GM10847 (cell line): ENCODE data around the gene BTBD9.

ENCODE experiments used
- POLR2A ChIP-seq: IDR thresholded peaks from 2 replicates; pipeline ENCODE4 v1.6.1; 2011; ENCODE audit not compliant: insufficient read length; ENCODE audit errors: extremely low read depth

The BTBD9 gene

DNA sequence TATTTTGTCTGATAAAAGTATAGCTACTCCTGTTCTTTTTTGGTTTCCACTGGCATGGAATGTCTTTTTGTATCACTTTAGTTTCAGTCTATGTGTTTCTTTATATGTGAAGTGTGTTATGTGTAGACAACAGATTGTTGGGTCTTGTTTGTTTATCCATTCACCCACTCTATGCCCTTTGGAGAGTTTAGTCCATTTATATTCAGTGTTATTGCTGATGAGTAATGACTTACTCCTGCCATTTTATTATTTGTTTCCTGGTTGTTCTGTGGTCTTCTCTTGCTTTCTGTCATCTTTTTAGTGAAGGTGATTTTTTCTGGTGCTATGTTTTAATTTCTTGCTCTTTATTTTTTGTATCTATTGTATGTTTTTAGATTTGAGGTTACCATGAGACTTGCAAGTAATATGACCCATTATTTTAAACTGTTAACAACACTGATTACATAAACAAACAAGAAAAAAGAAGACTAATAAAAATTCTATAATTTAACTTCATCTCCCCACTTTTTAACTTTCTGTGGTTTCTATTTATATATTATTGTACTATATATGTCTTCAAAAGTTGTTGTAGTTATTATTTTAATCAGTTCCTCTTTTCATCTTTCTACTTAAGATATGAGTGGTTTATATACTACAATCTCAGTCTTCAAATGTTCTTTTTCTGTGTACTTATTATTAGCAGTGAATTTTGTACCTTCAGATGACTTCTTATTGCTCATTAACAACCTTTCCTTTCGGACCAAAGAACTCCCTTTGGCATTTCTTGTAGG, 323.4 kb downstream of the BTBD9 start:
- no peak for TF ChIP-seq POLR2A

DNA sequence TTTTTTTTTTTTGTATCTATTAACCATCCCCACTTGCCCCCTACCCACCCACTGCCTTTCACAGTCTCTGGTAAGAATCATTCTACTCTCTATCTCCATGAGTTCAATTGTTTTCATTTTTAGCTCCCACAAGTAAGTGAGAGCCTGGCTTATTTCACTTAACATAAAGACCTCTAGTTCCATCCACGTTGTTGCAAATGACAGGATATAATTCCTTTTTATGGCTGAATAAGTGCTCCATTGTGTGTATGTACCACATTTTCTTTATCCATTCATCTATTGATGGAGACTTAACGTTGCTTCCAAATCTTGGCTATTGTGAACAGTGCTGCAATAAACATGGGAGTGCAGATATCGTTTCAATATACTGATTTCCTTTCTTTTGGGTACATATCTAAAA, 328.5 kb downstream of the BTBD9 start:
- TF ChIP-seq POLR2A: no peak

DNA sequence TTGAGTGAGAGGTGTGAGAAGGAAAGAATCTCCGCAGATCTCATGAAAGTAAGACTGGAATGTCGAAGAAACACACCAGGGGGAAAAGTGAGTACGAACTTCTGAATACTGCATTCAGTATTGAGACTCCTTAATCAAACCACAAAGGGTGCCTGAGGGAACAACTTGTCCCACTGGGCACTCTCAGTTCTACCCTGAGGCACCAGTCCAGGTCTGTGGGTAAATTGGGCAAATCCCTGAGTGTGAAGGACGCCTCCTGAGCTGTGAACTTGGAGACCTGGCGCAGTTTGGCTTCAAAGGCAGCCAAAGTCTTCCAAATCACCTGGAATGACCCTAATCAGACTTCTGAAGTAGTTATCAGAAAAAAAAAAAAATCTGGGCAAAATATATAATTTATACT, 329.7 kb downstream of the BTBD9 start:
- TF ChIP-seq POLR2A: no peak

DNA sequence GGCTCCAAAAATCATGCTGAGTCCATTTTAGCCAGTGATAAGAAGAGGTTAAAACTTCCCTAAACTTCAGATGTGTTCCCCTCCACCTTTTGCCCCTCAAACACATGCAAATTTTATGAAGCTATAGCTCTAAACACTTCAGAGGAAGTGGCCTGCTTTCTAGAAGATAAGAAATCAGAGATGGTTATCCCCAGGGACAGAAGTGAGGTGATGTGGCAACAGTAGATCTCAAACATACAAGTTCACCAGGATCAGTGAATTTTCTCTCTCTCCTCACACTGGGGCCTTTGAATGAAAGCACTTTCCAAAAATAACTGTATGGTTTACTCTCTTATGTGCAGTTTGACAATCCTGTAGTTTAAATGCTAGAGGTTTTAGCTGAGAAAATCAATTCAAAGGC, 332.0 kb downstream of the BTBD9 start:
- TF ChIP-seq POLR2A: no peak

DNA sequence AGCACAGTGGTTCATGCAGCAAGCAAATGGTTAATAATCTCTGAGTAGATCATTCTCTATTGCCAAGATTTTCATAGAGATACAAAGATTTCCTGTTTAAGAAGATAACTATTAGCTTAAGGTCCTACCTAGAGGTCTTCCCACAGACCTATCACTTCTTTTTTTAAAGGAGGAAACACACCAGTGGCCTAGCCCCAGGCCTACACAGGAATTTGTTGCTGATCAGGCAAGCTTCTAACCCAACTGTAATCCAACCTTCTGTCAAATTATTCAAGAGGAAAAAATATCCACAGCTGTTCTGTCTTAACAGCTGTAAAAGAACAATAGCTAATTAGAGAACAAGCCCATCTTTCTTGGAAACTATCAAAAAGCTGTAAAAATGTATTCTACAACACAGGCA, 332.8 kb downstream of the BTBD9 start:
- no peak for TF ChIP-seq POLR2A

DNA sequence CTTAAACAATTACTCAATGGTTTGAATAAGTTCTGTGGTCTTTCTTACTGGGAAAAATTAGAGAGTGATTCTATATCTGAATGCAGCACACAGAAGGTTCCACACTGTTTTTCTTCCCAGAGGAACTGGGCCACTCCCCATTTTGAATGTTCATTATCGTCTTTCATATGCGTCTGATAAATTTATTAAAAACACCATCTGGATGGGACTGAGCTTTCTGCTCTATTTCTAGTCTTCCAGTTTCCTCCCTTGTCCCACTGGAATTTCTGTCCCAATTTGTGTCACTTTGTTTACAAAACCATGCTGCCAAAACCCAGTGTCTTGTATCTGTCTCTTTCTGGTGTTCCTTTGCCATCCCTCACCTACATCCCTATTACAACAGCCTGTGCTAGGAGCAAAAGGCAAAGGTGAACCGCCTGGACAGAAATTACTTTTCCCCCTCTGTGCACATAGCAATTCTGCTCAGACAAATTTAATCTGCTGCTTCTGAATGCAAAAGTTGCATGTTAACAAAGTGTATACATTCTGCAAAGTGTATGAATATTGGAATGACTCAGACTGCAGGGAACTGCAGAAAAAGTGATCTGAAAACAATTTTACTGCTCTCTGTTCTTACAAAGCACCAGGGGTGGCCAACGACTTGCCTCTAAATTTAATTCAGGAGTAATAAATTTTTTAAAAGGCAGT, 333.6 kb downstream of the BTBD9 start:
- TF ChIP-seq POLR2A: no peak

DNA sequence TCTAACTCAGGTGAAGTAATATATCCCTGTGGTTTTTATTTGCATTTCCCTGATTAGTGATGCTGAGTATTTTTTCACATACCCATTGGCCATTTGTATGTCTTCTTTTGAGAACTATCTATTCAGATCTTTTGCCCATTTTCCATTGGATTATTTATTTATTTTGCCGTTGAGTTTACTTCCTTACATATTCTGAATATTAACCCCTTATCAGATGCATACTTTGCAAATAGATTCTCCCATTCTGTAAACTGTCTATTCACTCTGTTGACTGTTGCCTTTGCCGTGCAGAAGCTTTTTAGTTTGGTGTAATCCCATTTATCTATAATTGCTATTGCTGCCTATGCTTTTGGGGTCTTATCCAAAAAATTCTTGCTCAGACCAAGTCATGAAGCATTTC, 336.9 kb downstream of the BTBD9 start:
- TF ChIP-seq POLR2A: no peak

DNA sequence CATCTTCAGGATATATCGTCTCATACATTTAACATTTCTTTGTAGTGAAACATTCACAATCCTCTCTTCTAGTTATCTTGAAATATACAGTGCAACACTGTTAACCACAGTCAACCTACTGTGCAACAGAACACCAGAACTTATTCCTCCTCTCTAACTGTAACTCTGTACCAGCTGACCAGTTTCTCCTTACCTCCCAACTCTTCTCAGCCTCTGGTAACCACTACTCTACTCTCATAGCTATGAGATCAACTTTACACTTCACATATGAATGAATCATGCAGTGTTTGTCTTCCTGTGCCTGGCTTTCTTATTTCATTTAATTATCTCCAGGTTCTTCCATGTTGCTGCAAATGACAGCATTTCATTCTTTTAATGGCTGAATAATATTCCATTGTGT, 337.6 kb downstream of the BTBD9 start:
- TF ChIP-seq POLR2A: no peak

DNA sequence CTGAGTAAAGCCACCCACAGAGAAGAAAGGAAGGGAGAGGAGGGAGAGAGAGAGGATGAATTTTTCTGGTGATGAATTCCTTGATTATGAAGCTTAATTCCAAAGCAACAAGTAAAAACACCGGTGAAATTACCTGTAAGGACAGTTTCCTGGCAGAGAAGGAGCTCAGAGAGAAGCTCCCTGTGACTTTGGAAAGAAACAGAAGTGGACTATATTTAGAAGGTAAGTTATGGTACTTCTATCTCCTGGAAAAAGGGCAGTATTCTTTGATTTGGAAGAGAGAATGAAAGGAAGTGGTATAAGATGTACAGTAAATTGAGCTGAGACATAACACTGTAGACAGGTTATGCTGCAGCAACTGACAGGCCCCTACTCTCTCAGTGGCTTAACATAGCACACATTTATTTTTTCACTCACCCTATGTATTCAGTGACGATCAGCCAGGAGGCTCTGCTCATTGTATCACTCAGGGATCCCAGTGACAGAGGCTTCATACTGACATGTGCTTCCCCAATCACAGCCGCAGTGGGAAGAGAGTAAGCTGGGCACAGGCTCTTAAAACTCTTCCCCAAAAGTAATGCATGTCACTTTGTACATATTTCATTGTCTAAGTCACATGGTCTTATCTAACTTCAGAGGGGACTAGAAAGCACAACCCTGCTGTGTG, 349.5 kb downstream of the BTBD9 start:
- TF ChIP-seq POLR2A: no peak

DNA sequence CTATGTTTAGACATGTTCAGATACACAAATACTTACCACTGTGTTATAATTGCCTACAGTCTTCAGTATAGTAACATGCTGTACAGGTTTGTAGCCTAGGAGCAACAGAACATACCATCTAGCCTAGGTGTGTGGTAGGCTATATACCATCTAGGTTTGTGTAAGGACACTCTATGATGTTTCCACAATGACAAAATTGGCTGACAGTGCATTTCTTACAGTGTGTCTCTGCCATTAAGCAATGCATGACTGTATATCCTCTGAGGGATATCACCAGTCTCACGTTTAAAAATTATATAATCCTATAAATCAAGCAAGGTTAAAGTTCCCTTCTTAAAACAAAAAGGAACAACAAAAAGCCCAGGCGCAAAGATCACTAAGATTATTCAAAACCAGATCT, 352.2 kb downstream of the BTBD9 start:
- no peak for TF ChIP-seq POLR2A

DNA sequence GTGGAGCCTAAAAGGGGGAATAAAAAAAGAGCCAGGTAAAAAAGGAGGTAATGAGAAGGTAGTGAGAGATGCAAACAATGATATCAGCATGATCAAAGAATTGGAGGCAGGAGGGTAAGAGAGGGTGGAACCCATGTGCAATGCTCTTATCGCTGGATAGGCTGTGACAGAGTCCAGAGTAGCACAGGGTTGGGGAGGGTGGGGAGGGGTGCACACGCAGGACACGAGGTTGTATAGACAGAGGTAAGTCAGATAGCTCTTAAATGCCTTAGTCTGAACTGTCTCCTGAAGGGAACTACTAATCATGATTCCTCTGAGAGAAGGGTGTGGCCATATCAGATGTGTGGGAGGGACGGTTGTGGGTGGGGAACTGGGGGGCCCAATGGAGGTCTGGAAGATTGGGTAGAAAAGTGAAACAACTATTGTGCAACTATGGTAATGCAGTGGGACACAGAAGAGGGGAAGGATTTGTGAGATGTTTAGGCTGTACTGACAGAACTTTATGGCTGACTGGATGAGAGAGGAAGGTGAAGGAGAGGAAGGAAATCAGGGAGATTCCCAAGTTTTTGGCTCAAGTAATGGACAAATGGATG, 354.8 kb downstream of the BTBD9 start:
- TF ChIP-seq POLR2A: no peak

DNA sequence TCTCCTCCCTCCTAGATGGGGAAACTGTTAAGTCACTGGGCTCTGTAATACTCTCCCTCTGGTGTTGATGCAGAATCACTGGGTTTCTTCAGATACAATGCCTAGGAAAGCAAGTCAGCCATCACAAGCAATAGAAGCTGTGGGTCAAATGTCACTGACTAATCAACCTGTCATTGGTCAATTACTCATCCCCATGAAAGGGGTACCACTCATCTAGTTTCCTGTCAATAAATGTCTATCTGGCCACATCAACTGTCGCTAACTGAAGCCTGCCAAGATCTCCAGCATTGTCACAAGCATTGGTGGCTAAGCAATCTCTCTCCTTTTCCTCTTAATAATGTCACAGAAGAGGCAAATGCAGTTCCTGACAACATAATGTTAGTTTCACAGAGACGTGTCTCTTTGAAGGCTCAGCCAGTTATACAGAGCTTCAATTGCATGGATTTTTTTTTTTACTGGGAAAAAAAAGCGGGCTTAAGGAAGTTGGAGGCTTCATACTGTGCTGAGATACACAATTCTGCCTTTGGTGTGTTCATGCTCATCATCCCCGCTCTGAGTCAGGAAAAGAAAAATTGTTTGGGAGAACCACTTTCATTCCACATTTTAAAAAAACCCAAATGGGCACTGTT, 355.9 kb downstream of the BTBD9 start:
- no peak for TF ChIP-seq POLR2A

DNA sequence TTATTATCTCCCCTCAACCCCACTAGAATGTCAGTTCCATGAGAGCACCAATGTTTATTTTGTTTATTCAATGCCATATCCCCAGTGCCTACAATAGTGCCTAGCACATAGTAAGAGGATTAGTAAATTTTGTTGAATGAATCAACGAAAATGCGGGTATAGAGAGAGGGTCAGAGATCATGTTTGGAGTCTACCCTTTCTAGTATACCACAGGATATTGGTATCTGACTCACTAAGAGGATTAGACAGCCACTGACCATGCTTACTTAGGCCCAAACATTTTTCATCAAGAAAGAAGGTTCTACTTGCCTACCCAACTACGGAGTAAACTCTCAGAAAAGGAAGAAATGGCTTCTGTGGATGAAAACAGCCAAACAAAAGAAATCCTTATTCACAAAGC, 356.8 kb downstream of the BTBD9 start:
- TF ChIP-seq POLR2A: no peak

DNA sequence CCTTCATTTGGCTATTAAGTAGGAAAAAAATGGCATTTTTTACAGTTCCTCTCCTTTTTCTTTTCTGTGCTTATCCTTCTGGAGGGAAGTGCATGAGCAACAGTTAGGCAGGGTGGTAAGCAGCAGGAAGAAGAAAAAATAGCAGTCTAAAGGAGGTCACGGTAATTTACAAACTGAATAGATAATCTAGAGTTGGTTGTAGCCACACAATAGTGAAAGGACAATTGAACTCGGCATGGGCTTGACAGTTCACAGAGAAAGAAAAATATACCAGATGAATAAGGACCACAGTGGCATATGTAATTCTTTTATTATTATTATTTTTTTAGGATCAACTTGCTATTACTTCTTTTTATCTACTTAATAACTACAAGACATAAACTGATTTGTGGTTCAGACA, 358.6 kb downstream of the BTBD9 start:
- no peak for TF ChIP-seq POLR2A

DNA sequence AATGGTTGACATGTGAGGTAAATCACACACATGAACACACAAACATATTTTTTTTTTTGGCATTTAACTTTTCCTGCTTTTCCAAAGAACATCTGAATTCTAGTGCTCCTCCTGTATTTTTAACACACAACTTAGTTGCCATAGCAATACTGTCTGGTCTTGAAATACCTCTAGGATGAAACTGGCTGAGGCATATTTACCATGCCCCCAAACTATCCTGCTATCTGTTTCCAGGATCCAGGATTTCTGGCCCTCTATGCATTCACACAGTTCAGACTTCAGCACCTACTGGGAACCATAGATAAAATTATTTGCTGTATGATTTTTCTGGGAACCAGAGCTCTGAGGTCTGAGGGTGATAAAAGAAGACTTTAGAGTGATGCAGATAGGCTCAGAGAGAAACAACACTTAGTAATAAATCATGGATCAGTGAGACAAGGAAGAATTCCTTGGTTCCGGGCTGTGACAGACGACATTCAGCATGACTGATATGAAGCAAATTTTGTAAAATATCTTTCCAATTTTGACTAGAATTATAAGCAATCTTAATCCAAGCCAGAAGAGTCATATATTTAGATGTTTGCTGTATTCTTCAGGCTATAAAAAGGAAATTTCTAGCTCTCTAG, 359.7 kb downstream of the BTBD9 start:
- no peak for TF ChIP-seq POLR2A
